NCI-H226 (cell line): ENCODE data around the gene GAB2.

ENCODE experiments used
- DNase-seq: peaks from one replicate; pipeline ENCODE4 v3.0.0-alpha.2; 2015

GAB2 gene

DNA sequence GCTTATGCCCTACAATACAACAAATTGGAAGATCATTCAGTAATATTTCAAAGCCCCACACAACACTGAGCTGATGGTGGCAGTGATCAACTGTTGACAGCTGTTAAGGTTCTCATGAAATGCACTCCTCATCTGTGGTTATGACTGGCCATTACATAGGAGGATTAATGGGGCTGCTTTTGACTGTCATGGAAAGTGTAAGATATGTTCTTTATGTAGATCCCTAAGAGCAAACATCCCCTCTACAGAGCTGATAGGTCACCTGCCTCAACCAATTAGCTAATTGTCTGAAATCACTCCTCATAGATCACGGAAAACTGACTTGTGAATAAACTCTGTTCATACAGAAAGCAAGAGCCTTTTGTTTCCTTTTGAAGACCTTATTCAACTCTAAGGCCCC is 78.1 kb downstream of the GAB2 start:
- DNase-seq = no peak

DNA sequence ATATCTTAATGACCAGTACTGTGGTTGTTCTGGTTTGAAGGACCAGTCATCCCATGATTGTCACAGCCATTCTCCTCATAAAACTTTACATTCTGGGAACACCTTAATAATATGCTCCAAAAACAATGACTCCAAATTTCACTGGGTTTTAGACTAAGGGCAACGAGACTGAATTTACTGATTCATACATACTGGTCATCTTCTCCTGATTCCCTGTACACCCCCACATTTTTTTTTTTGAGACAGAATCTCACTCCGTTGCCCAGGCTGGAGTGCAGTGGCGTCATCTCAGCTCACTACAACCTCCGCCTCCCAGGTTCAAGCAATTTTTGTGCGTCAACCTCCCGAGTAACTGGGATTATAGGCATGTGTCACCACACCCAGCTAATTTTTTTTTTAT is 78.9 kb downstream of the GAB2 start:
- DNase-seq = no peak

DNA sequence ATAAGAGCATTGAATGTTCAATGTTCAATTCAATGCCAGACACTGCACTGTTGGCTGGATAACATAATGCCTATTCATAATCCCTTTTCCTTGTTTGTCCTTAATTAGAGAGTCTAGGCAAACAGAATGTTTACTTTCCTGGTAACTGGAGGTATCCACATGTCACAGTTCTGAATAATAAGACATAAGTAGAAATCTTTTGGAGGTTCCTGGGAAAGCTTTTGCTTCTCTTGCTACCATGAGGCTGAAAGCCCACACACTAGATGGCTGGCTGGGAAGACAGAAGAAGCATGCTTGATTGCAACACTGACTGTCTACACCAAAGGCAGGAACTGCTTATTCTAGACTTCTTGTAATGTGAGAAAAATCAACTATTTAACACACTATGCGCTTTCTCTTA is 79.5 kb downstream of the GAB2 start:
- no peak for DNase-seq

DNA sequence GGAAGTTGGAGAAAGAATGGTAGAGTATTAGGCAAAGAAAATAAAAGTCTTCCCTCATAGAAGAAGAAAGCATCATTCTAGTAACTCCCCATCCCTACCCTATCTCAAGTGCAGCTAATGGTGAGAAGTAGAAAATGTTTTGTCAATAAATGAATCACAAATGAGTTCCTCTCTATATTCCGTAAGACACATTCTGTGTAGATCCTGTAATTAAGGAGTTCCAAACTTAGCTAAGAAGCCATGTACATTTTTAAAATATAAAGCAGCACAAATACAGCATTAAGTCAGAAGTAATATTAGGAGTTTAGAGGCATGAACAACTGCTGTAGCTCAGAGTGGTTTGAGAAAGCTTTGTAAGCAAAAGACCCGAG is 80.1 kb downstream of the GAB2 start:
- DNase-seq = no peak

DNA sequence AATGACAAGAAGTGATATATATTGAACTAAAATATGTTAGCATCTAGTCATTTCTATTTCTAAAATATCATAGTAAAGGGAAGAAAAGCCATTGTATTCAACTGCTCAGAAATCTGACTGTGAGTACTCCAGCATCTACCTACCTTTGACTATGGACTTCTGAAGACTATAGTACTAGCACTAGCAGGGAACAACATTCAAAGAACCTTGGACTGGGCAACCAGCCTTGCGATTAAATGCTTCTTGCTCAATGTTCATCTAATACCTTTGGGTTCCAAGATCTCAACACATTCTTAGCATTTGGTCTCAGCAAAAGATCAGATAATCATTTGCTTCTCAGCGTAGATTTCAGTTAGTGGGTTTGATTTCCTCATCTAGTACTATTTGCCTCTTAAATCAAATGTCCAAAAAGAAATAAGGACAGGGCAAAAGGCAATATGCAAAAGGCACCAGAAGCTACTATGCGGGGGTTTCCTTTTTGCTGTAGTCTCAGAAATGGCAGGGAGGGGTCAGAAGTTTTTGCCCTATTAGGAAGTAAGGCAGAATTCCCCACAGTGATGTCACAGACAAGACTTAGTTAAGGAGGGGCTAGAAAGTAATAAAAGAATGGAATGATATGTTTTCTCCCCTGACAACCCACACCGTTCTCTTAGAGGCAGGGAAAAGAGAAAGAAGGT is 80.6 kb downstream of the GAB2 start:
- DNase-seq = no peak

DNA sequence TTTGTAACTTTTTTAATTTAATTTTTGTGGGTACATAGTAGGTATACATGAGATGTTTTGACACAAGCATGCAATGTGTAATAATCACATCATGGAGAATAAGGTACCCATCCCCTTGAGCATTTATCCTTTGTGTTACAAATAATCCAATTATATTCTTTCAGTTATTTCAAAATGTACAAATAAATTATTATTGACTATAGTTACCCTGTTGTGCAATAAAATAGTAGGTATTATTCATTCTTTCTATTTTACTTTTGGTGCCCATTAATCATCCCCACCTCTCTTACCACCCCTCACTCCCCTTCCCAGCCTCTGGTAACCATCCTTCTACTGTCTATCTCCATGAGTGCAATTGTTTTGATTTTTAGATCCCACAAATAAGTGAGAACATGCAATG is 83.5 kb downstream of the GAB2 start:
- DNase-seq = no peak

DNA sequence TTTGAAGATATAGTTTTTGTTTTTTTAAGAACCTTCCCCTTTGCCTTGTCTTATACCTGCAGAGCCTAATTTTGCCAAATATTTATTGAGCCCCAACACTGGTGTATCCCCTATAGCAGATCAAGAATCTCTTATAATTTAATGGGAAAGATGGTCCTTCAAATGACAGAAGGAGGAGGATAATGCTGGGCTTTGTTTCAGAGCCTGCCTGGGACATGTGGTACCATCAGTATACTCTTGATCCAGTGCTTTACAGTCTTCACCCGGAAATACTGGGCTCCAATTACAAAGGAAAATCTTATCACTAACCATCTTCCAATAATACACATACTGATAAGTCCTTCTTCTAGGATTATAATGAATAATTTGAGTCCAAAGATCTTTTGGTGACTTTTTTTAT is 84.7 kb downstream of the GAB2 start:
- DNase-seq = no peak

DNA sequence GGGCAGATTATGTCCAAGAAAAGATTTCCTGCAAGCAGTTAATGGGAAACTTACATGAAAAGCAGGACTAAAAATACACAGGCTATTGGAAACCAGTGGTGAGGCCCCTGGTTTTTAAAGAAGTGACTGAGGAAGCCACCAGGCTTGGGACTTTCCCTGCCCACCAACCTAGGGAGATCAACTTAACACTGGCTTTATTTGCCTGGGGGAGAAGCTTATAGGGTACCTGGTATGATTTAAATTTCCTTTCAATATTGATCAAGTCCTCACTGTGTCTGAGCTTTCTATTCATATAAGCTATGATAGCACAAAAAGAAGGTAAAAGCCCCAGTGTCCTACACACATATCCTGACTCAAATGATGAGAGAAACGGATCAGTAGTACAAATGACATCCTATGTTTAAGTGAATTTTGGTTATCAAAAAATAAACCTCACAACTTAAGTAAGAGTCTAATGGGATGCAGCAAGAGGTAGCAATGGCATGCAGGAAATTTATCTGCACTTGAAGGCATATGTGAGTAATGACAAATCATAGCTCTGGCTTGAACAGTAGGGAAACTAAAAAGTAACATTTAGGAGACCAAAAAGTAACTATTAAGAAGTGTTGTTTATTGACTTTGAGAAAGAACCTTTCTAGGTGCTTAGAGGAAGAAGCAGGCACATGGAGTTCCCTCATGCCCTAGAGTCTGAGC is 85.3 kb downstream of the GAB2 start:
- no peak for DNase-seq

DNA sequence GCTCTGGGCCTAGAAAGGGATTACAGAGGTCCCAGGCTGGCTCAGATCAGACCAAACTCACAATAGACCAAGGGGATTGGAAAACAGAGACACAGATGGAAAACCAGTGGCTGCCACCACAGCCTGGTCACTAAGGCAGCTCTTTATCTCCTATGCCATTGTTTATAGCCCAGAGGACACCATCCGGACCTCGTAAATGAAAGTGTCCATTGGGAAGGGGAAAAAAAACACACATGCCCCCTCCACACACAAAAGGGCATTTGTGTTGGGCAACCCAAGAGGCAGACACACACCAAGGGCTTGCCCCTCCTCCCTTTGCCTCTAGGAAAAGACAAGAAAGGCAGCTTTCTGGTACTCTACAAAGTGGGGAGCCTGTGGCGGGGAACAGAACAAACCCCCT is 85.9 kb downstream of the GAB2 start:
- no peak for DNase-seq

DNA sequence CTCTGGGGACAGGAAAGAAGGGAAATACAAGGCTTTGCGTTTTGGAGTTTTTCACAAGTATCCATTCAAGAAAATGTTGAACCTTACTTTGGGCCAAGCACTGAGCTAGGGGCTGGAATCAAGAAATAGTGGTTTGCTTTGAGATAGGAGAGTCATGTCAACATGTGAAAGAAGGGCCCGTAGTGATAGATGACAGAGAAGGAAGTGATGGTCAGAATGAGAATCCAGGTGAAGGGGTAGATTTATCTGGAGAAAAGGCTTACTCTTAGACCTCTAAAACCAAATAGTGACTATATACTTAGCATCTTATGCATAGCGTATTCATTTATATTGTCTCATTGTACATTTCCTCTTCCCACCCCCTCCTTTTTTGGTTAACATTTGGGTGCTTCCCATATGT is 87.3 kb downstream of the GAB2 start:
- DNase-seq = no peak

DNA sequence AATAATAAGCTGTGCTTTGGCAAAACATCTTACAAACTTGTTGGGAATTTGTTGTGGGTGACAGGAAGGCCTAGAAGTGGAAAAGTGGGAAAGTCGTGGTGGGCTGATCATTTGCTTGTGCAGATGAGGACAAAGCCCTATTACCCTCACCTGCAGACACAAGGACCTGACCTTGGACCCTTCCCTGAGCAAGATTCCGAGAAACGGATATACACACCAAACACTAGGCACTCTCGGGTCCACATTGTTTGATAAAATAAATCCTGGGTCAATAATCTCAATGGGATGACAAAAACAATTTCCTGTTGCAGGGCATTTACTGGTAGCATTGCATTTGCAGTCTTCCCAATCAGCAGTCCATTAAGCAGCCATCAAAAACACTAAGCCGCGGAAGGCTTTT is 89.7 kb downstream of the GAB2 start:
- DNase-seq = no peak

DNA sequence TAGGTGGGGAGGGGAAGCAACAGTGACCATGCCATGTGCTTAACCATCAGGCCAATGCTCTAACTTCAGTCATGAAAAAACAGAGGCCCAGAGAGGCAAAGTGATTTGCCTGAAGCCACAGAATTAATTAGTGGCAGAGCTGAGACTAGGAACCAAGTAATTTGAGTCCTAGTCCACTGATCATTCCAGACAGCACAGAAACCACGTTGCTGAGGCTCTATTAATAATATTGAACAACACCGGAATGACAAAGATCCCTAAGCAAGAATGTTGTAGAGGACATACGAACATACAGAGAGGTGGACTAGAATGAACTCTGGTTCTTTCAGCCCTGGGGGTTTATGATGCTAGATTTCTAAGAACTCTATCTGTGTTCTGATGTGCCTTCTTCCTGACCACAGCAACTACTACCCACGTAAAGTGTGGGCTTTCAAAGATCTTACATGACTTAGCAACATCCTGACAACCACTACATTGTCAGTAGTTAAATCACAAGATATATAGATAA is 92.3 kb downstream of the GAB2 start:
- DNase-seq = no peak

DNA sequence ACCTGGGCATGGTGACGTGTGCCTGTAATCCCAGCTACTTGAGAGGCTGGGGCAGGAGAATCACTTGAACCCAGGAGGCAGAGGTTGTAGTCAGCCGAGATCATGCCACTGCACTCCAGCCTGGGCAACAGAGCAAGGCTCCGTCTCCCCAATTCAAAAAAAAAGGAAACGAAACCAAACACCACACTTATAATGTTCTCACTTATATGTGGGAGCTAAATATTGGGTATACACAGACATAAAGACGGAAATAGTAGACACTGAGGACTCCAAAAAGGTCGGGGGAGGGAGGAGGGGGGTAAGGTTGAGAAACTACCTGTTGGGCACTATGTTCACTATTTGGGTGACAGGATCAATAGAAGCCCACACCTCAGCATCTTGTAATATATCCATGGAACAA is 94.3 kb downstream of the GAB2 start:
- DNase-seq = no peak

DNA sequence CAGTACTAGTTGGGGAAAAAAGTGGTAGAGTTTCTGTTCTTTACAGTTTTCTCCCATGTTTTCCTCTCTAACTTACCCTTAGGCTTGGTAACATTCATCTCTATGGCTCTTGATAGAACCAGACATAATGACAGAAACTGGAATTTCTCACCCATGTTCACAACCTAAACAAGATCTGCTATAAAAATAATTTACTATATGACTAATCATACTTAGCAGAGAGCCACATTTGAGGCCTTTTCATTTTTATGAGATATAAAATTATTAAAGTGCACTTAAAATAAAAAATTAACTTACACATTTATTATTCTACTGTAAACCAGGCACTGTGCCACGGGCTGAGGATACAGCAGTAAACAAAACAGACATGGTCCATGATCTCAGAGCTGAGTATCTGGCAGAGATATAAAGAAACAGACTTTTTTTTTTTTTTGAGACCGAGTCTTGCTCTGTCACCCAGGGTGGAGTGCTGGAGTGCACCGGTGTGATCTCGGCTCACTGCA is 98.1 kb downstream of the GAB2 start:
- DNase-seq = no peak

DNA sequence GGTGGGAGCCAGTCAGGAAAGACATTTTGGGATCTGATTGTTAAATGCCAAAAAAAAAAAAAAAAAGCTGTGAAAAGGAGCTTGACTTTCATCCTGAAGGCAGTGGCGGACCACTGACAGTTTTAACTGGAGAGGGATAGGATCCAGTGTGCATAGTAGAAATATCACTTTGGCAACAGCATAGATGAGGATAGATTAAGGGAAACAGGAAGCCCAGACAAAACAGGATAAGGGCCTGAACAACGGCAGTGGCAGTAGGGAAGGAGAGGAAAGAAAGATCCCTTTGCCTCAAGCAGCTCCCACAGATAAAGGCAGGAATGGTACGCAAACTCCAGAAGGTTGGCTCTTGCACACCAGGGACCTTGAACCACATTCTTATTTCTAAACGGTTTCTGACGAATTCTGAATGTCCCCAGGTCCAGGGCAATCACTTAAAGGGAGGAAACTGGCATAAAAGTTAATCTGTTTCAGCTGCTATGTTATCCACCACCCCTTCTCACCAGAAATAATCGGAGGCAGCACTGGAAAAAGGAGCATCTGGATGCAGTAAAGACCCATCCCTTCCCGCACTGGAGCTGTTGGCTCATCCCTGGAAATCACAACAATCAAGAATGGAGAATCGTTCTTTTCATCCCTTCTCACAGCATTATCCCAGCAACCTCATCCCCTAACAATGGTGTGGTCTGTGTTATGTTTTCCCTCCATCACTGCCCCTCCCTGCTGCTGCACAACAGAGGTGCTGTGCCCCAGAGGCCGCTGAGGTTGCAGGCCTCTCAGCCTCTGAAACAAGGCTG is 99.1 kb downstream of the GAB2 start:
- no peak for DNase-seq

DNA sequence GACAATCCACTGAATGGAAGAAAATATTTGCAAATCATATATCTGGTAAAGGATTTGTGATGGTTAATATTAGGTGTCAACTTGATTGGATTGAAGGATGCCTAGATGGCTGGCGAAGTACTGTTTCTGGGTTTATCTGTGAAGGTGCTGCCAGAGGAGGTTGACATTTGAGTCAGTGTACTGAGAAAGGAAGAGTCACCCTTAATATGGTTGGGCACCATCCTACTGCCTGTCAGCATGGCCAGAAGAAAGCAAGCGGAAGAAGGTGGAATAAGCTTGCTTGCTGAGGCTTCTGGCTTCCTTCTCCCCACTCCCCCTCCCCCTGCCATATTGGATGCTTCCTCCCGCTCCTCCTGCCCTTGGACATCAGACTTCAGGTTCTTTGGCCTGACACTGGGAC is 101.9 kb downstream of the GAB2 start:
- DNase-seq = no peak

DNA sequence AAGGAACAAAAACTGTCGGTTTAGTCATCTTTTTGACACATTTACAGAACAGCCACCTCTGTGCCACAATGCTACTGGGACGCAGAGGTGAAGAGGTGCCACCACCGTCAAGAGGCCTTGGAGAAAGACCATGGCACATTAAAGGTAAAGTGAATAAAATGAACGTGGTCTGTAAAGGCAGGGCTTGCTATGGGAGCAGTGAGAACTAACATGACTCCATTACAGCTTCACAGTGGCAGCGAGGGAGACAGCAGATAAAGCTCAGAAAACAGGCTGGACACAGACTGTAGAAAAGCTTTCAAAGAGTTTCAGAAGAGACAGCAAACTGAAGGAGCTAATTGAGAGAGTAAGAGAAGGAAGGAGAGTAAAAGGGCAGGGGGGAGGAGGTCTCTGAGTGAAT is 102.9 kb downstream of the GAB2 start:
- DNase-seq = no peak

DNA sequence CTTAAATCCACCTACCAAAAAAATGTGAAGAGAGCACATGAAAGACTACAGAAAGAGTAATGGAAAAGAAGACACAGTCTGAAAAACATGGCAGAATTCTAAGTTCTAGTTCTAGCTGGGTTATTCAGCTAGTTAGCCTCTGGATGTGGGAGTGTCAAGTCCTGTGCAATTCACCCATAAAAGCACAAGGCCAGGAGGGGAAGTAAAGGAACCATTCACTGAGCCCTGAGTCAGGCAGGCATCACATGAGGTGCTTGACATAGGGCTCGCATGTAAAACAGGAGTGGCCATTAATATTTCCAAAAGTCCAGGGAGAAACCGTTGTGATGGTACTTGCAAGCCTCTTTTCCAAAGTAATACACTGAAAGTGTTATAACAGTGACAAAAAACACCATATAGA is 103.7 kb downstream of the GAB2 start:
- DNase-seq = no peak

DNA sequence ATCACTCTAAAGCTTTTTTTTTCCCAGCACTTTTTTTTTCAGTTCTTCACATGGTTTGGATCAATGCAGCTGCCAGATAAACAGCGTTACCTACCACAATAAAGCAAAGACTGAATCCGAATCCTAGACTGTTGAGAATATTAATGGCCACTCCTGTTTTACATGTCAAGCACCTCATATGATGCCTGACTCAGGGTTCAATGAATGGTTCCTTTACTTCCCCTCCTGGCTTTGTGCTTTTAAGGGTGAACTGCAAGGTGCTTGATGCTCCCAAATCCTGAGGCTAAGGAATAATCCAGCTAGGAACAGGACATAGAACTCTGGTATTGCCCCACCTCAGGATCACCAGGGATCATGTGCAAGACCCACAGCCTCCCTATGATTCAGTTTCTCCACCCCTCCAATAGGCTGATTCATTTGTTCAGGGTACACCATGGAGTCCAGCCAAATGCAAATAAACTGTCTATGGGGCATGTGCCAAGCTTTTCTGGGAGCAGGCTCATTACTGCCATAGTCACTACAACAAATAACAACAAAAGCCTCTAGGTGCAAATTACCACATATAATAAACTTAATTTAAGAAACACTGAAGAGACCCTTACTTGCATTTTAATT is 104.3 kb downstream of the GAB2 start:
- peak; percentile 71 for DNase-seq

DNA sequence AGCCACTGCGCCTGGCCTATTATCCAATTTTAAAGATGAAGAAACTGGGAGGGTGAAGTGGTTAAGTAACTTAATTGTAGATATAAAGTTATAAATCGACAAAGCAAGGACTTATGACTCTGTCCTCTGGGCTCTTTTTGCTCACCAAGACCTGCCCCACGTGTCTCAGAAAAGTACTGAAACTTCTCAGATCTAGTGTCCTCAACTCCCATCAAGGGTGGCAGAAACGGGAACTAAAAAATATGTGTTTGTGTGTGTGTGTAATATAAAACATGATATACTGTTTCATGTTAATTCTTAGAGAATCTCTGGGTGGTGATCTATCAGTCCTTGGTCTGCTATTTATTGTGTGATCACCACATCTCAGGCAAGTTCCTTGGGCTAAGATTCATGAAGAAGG is 104.9 kb downstream of the GAB2 start:
- DNase-seq = no peak

DNA sequence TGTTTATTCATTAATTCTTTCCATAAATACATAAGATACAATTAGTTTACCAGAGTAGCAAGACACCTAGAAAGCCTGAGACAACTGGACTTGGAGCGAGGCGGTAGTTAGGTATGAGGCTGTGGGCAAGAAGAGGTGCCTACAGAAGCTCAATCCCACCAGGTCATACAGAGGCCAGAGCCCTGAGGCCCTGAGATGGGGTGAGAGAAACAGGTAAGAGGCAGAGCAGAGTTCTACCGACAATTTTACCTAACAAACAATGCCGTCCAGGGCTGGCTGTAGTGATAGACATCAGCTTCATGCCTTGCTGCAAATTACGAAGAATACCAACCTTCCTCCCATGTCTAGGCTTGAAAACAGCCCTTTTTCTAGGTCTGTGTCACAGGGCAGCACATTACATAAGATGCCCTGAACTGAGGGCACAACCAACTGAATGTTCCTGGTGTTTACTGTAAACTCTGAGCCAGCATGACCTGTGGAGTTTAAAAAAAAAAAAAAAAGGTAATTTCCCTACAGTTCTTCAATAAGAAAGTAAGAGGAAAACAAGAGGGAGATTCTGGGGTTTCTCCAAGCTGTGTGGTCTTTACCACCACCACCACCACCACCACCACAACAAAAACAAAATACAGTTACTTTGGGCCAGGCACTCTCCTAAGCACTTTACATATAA is 105.8 kb downstream of the GAB2 start:
- DNase-seq = no peak

DNA sequence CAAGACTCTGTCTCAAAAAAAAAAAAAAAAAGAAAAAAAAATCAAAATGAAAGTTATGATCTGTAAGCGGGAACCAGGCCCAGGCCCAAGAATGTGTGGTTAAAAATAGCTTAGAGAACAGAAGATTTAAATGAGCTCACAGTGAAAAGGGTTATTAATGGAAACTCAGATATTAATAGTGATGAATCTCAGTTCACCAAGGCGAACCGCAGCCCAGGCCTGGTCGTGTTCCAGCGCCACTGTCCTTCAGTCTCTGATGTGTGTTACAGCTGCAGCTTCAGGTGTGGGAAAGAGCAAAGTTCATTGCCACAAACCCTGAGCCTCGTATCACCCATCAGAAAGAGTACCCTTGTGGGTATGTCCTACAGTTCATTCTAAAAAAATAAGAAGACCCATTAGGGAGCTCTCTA is 107.1 kb downstream of the GAB2 start:
- DNase-seq = no peak

DNA sequence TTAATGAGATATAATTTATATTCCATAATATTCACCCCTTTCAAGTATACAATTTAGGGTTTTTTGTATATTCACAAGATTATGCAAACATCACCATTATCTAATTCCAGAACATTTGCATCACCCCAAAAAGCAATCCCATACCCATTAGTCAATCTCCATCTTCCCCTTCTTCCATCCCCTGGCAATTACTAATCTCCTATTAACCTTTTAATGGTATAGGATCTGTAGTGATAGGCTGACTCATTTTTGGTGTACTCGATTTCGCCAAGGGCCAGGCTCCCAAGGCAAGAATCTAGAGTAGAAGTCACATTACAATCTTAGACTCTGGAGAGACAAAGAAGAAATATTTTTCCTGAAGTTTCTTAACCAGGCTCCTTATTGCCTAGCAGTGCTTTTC is 113.4 kb downstream of the GAB2 start:
- no peak for DNase-seq
